GM11168 (cell line): ENCODE results near the gene ERP29.
"Not testable (repeated sequence)": the region's sequence is repeated elsewhere in the genome, so short reads cannot be mapped to it uniquely, and the experiment has no call there.

Experiments
- in situ Hi-C: fragments of 300-500 bp; cut with MboI; formaldehyde crosslinking; loops from one replicate; pipeline ENCODE4 v1.12.0; 2022; ENCODE audit warnings: low sequenced_read_pairs; ENCODE audit not compliant: unreplicated experiment

The ERP29 gene

DNA sequence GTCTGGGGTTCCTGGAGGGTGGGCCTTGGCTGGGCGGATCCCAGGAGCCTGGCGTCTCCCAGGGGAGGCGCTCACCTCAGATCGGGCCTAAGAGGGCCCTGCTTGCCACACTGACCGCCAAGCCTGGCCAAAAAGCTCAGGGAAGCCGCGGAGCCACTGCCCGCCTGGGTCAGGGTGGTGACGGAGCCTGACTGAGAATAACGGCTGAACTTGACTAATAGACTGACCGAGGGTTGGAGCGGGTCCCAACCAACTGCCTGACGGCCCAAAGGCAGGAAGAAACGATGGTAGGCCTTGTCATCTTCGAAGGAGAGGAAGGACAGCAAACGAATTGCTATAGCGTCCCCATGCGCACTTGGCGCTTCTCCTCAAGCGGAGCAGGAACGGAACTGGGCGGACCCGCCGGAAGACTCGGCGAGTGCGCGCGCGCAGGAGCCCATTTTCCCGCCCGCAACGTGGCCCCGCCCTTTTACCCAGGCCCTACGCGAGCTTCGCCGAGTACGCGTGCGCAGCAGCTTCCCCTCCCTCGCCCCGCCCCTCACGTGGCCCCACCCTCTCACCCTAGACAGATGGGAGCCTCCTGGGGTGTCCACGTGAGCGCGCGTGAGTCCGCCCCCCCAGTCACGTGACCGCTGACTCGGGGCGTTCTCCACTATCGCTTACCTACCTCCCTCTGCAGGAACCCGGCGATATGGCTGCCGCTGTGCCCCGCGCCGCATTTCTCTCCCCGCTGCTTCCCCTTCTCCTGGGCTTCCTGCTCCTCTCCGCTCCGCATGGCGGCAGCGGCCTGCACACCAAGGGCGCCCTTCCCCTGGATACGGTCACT is at the start of gene ERP29, which contains the start of gene TMEM116:
TSS of gene ERP29 (plus strand) at position 652 of the 826 bp plus-strand sequence. CDS start at position 692, 40 bp downstream.
TSS of gene TMEM116 (minus strand) at position 391 of the 826 bp plus-strand sequence. CDS start 7,895 bp downstream, outside the sequence.
- in situ Hi-C loops, result loop anchor here (10.0 kb wide), 1 partner anchor 68 kb away; no protein-coding TSS in a partner anchor

DNA sequence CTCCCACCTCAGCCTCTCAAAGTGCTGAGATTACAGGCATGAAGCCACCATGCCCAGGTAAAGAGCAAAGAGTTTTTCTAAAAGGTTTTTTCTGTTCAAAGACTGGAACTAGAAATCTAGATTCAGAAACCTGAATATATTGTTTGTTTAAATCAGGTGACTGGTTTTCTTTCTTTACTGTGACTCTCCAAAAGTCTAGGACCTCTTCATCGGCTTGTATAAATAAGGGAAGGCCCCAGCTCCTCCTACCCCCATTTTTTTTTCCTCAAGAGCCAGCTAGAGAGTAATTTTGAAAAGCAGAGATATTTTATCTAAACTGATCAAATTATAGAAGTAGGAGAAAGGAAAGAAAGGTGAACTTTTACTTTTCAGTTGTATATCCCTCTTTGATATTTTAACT is 48.3 kb upstream of the ERP29 start:
- in situ Hi-C loops, result no loop called here

DNA sequence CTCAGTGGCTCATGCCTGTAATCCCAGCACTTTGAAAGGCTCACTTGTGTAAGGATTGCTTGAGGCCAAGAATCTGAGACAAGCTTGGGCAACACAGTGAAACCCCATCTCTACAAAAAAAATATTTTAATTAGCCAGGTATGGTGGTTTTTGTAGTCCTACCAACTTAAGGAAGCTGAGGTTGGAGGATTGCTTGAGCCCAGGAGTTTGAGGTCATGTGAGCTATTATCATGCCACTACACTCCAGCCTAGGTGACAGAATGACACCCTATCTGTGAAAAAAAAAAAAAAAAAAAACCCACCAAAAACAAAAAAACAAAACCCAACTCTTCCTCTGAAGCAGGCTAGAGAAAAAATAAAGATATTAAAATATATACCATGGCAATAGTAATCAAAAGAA is 41.4 kb upstream of the ERP29 start:
- in situ Hi-C loops, result no loop called here

DNA sequence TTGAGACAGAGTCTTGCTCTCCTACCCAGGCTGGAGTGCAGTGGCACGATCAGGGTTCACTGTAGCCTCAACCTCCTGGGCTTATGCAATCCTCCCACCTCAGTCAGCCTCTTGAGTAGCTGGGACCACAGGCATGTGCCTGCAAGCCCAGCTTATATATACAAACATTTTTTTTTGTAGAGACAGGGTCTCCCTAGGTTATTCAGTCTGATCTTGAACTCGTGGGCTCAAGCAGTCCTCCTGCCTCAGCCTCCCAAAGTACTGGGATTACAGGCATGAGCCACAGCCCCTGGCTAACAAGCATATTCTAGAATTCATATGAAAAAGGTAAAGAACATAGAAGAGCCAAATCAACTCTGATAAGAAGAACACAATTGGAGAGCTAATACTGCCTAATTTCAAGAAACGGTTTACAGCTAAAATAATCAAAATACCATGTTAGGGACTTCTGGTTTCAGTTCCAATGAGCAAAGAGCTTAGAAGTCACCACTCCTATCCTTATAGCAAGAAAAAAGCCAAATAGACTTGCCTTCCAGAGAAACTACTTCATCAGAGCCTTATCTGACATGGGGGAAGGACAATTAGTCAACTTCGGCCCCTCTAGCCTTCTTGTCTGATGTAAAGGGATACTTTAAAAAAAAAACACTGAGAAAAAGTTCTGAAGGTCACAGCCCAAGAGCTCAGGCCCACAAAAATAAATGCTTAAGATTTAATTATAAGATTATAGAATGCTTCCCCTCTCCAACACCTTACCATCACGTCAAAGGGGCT is 37.9 kb upstream of the ERP29 start:
- in situ Hi-C loops, result no loop called here

DNA sequence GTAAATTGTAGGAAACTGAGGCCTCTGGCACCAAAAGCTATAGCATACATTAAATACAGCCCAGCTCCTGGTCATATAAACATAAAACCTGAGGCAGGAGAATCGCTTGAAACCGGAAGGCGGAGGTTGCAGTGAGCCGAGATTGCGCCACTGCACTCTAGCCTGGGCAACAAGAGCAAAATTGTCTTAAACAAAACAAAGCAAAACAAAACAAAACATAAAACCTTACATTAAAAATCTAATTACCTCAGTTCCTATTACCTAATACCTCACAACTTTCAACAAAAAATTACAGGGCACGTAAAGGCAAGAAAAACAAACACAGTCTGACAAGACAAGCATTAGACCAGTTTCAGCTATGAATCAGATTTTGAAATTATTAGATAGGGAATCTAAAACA is 36.9 kb upstream of the ERP29 start:
- in situ Hi-C loops, result no loop called here

DNA sequence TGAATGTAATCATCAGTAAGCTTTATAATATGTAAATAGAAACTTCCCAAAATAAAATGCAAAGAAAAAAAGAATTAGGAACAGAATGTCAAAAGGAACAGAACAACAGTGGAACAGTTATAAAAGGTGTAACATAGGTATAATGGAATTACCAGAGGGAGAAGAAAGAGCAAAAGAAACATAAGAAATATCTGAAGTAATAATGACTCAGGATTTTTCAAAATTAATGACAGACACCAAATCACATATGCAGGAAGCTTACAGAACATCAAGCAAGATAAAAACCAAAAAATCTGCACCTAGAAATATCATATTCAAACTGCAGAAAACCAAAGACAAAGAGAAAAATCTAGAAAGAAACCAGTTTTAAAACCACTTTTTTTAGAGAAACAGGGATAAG is 36.4 kb upstream of the ERP29 start:
- in situ Hi-C loops, result no loop called here

DNA sequence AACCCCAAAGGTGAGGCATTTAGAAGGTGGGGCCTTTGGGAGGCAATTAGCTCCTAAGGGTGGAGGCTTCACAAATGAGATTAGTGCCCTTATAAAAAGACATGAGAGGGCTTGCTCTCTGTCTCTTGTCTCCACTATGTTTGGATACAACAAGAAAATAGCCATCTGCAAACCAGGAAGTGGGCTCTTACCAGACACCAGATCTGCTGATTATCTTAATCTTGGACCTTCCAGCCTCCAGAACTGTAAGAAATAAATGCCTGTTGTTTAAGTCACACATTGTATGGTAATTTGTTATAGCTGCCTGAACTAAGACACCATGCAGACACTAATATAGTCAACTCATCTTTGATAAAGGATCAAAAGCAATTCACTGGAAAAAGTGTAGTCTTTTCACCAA is 34.7 kb upstream of the ERP29 start:
- in situ Hi-C loops, result no loop called here

DNA sequence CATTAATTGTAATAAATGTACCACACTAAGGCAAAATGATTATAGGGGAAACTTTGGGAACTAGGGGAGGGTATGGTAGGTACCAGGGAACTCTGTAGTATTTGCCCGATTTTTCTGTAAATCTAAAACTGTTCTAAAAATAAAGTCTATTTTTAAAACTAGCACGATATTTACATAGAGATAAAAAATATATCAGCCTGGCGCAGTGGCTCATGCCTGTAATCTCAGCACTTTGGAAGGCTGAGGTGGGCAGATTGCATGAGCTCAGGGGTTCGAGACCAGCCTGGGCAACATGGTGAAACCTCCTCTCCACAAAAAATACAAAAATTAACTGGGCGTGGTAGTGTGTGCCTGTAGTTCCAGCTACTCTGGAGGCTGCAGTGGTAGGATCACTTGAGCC is 32.6 kb upstream of the ERP29 start:
- in situ Hi-C loops, result no loop called here

DNA sequence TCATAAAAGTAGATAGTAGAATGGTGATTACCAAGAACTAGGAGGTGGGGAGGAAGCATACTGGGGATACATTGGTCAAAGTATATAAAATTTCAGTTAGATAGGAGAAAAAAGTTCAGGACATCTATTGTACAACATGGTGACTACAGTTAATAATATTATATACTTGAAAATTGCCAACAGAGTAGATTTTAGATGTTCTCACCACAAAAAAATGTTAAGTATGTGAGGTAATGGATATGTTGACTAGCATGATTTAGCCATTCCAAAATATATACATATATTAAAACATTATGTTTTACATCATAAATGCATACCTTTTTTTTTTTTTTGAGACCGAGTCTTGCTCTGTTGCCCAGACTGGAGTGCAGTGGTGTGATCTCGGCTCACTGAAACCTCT is 31.2 kb upstream of the ERP29 start:
- in situ Hi-C loops, result no loop called here

DNA sequence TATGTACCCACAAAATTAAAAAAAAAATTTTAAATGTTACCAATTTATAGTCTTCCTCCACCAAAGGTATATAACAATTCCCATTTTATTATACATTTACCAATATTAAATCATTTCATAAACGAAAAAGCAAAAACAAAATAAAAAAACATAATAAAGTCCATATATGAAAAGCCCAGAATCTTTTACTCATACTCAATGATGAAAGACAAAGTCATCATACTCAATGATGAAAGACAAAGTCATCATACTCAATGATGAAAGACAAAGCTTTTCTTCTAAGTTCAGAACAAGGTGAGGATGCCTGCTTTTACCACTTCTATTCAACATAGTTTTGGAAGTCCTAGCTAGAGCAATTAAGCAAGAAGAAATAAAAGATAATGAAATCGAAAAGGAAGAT is 28.4 kb upstream of the ERP29 start:
- in situ Hi-C loops, result no loop called here

DNA sequence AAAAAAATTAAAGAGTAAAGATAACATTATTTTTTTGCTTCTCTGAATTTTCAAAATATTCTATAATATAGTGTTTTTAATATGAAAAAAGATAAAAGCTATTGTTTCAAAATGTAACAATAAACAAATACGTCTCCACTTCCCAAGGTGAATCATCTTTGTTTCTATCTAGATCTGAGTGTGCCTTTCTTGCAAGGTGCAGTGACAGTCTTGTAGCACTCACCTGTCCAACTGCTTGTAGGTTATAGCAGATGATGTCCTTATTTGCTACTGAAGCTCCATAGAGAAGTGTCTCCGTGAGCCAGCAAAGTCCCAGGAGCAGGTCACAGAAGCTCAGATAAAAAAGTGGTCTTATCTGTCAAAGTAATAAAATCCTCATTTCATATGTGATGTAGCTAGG is 21.7 kb upstream of the ERP29 start:
- in situ Hi-C loops, result no loop called here

DNA sequence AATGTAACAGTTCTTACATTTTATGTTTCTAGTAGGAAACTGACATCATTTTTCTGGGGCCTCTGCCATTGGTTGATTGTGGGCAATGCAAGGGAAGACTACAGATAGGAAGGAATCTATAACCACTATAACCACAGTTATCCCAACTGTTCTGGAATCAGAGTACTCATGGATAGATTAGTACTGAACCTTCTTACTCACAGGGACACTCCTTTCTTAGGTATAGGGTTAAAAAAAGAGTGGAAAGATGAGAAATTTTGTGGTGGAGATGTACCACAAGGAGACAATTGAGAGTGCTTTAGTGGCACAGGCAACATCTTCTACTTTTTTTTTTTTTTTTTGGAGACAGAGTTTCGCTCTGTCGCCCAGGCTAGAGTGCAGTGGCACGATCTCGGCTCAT is 21.3 kb upstream of the ERP29 start:
- in situ Hi-C loops, result no loop called here

DNA sequence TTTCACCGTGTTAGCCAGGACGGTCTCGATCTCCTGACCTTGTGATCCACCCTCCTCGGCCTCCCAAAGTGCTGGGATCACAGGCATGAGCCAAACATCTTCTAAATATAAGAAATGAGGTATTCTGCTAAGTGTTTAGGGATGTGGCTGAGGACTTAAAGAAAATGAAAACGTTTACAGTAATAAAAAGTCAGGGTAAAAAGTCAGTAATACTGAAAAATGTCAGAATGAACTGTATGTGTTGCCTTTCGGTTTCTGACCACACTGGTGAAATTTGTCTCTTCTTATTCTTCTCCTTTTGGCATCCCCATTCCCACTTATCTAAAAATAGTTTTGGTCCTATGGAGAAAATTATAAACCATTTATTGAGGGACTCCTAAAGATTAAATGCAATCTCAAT is 20.8 kb upstream of the ERP29 start:
- in situ Hi-C loops, result no loop called here

DNA sequence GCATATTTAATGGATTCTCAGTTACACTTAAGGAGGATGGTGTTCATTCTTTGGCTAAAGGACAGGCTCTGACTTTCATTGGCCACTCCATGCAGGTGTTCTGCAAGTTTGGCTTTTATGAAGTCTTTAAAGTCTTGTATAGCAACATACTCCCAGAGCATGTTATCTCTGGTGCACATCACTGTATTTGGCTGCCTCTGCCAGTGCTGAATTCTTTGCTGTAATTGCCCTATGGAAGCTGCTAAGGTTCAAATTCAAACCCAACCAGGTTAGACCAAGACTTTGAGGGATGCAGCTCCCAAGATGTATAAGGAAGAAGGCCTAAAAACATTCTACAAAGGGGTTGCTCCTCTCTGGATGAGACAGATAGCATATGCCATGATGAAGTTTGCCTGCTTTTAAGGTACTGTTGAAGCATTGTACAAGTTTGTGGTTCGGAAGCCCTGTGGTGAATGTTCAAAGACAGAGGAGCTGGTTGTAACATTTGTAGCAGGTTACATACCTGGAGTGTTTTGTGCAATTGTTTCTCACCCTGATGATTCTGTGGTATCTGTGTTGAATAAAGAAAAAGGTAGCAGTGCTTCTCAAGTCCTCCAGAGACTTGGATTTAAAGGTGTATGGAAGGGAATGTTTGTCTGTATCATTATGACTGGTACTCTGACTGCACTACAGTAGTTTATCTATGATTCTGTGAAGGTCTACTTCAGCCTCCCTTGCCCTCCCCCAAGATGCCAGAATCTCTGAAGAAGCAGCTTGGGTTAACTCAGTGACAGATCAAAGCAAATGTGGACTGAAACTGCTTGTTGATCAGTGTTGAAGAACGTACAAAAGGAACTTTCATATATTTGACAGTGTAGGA is 19.7 kb upstream of the ERP29 start:
- in situ Hi-C loops, result no loop called here

DNA sequence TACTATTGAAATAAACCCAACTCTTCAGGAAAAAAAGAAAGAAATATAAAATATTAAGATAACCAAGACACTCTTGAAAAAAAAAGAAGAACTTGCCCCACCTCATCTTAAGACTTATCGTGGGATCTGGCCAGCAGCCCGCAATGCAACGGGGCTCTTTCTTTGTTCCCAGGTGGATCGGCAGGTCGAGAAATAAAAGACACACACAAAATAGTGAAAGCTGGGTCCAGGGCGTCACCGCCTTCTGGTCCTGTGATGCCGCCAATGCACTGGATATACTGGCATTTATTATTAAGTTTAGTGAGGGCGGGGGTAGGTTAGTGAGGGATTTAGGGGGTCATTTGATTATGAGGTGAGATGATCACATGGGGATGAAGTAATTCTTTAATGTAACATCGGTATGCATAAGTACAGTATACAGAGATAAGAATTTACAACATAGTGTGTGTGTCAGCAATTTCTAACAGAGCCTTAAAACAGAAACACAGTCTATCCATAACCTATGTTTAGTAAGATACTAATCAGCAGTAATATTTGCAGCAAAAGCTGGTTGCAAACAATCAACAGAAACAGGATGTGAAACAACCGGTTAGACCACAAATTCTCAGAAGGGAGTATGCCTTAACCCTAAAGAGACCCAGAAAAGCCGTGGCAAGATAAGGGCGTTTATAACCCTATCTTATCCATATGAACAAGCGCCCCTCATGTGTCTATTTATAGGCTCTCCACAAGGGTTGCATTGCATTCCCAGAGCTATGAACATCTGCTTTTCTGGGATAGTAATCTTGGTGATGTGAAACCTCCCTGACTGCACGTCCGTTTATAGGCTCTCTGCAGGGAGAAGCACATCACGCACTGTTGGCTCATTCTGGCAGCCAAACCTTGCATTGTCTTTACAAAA is 18.8 kb upstream of the ERP29 start:
- in situ Hi-C loops, result not testable (repeated sequence)

DNA sequence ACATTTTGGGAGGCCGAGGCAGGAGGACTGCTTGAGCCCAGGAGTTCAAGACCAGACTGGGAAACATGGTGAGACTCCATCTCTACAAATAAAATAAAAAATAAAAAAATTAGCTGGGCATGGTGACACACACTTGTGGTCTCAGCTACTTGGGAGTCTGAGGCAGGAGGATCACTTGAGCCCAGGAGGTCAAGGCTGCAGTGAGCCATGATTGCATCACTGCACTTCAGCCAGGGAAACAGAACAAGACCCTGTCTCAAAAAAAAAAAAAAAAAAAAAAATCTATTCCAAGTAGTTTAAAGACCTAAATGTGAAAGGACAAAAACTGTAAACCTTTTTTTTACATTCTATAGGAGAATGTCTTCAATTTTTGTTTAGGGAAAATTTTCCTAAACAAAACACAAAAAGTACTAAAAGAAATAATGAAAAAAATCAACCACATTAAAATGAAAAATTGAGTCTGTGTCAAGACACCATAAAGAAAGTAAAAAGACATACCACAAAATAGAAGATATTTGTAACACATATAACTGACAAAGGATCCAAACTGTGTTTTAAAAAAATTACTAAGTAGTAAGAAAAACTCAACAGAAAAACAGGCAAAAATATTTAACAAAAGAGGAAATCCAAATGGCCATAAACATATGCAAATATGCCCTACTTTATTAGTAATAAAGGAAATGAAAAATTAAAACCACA is 17.3 kb upstream of the ERP29 start:
- in situ Hi-C loops, result no loop called here

DNA sequence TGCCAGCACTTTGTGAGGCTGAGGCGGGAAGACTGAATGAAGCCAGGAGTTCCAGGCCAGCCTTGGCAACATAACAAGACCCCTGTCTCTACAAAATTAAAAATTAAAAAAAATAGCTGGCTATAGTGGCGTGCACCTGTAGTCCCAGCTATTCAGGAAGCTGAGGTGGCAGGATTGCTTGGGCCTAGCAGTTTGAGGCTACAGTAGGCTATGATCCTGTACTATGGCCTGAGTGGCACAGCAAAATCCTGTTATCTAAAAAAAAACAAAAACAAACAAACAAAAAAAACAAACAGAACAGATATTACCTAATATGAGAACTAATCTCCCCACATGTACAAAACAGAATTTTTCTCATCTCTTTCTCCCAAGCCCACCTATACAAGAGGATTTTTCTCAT is 15.9 kb upstream of the ERP29 start:
- in situ Hi-C loops, result no loop called here

DNA sequence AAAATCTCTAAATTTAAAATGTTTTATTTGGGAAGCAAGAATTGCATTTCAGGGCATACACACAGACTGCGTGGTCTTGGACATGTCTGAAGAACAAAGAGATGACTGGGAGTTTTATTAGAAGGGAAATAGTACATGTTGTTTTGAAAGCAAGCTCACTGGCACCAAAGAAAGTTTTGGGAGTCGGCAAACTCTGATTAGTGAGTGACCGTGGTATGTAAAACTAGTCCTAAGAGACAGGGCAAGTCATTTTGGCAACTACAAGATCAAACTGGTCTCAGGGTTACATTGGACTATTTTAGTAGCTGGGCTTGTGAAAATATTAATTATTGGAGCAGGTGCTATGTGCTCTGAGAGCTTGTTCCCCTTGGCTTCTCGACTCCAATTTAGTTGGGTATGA is 15.2 kb upstream of the ERP29 start:
- in situ Hi-C loops, result no loop called here

DNA sequence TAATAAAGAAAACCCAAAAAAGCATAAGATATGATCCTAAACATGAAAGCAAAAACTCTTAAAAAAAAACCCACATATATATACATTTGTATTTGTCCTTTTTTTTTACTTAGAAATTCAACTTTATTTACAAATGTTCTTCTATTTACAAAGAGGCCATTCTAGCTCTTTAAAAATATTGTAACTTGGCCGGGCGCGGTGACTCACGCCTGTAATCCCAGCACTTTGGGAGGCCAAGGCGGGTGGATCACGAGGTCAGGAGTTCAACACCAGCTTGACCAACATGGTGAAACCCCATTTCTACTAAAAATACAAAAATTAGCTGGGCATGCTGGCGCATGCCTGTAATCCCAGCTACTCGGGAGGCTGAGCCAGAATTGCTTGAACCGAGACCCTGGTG is 14.1 kb upstream of the ERP29 start:
- in situ Hi-C loops, result not testable (repeated sequence)
